Natural killer cell treated with Interleukin-12 subunit alpha and Interleukin-12 subunit beta and Interleukin-15 and Interleukin-18, amount 100 ng/mL, for 72 hours (primary cell): ENCODE data around the gene TMEM115. TPM values are rescaled to one million over a fixed set of nuclear protein-coding genes. Genes with fewer than 3 reads are reported as not detected.

ENCODE experiments used
- ATAC-seq, 2 donors: fragments of 150-1000 bp; cut with Tn5 transposase in 1 of 2; sonication (Bioruptor Pico), chemical (Tn5 transposase) in 1 of 2; 2 replicates each; pipeline ENCODE4 v1.10.0; 2021
- DNase-seq: peaks from one replicate; pipeline ENCODE4 v3.0.0; 2022; ENCODE audit warnings: low spot score
- H3K27ac Mint-ChIP-seq, 2 donors: 1 replicate in 1 of 2; 2 replicates in 1 of 2; pipeline ENCODE4 v1.8.0; 2022; ENCODE audit warnings: mixed read lengths in 2 of 2, mild to moderate bottlenecking in 1 of 2, moderate library complexity in 1 of 2
- H3K27me3 Mint-ChIP-seq, 2 donors: 1 replicate in 1 of 2; 2 replicates in 1 of 2; pipeline ENCODE4 v1.8.0; 2022; ENCODE audit warnings: mixed read lengths in 2 of 2
- H3K36me3 Mint-ChIP-seq: one replicate; pipeline ENCODE4 v1.8.0; 2022; ENCODE audit warnings: mixed read lengths
- H3K4me1 Mint-ChIP-seq, 2 donors: 1 replicate in 1 of 2; 2 replicates in 1 of 2; pipeline ENCODE4 v1.8.0; 2022; ENCODE audit warnings: low read depth in 2 of 2, mixed read lengths in 2 of 2, mild to moderate bottlenecking in 1 of 2
- H3K4me3 Mint-ChIP-seq: one replicate; pipeline ENCODE4 v1.8.0; 2022; ENCODE audit warnings: mixed read lengths
- H3K9me3 Mint-ChIP-seq: 2 replicates; pipeline ENCODE4 v1.8.0; 2022; ENCODE audit warnings: mixed read lengths
- total RNA-seq, 2 donors: library from RNA; stranded (reverse); gene quantifications; one replicate each; pipeline ENCODE4 v1.2.3, GENCODE V29; 2022

Gene TMEM115
- total RNA-seq, 2 donors from 2014 or later, result 29.6 to 32.8 TPM

- Mint-ChIP-seq H3K4me3 (no peak overlapping the region), H3K27me3 (no peaks in the 10 kb centered on the region), H3K4me1 (peaks cover 6 to 15% of the 10 kb centered on the region in 2 donors), H3K36me3 (no peaks in the 10 kb centered on the region), H3K9me3 (no peaks in the 10 kb centered on the region), H3K27ac (no peak overlapping the region)
- DNase-seq (no peak), ATAC-seq (no peak)
Observed at GRCh38 chr3:50388016-50388719, 28.8 kb upstream of the TMEM115 start.

- H3K4me3 Mint-ChIP-seq, result no peak overlapping the region
- H3K36me3 Mint-ChIP-seq, result no peaks in the 10 kb centered on the region
- no peaks in the 10 kb centered on the region for H3K9me3 Mint-ChIP-seq
- DNase-seq, result no peak
- ATAC-seq, result no peak
- H3K4me1 Mint-ChIP-seq, result no peaks in the 10 kb centered on the region
- no peak overlapping the region for H3K27ac Mint-ChIP-seq
- H3K27me3 Mint-ChIP-seq, result no peaks in the 10 kb centered on the region
Observed at GRCh38 chr3:50385754-50386153, 26.4 kb upstream of the TMEM115 start.

- Mint-ChIP-seq H3K4me1 (no peaks in the 10 kb centered on the region), H3K4me3 (no peak overlapping the region), H3K9me3 (no peaks in the 10 kb centered on the region), H3K27me3 (no peaks in the 10 kb centered on the region), H3K27ac (no peak overlapping the region), H3K36me3 (no peaks in the 10 kb centered on the region)
- ATAC-seq (no peak), DNase-seq (no peak)
Observed at GRCh38 chr3:50383750-50384149, 24.4 kb upstream of the TMEM115 start.

GRCh38 chr3:50382722-50383121 lies 23.4 kb upstream of the TMEM115 start:
- DNase-seq, result no peak
- Mint-ChIP-seq H3K27me3 (no peaks in the 10 kb centered on the region), H3K4me1 (no peaks in the 10 kb centered on the region), H3K27ac (no peak overlapping the region), H3K36me3 (no peaks in the 10 kb centered on the region), H3K9me3 (no peaks in the 10 kb centered on the region), H3K4me3 (no peak overlapping the region)
- no peak for ATAC-seq

- DNase-seq (no peak), ATAC-seq (no peak)
- no peak overlapping the region for H3K4me3 Mint-ChIP-seq
- no peaks in the 10 kb centered on the region for H3K4me1 Mint-ChIP-seq
- H3K27ac Mint-ChIP-seq, result no peak overlapping the region
- no peaks in the 10 kb centered on the region for H3K36me3 Mint-ChIP-seq
- H3K9me3 Mint-ChIP-seq, result no peaks in the 10 kb centered on the region
- H3K27me3 Mint-ChIP-seq, result no peaks in the 10 kb centered on the region
Observed at GRCh38 chr3:50381383-50381782, 22.1 kb upstream of the TMEM115 start.

GRCh38 chr3:50380405-50381085 lies 21.2 kb upstream of the TMEM115 start:
- ATAC-seq, result no peak
- H3K4me1 Mint-ChIP-seq, result no peaks in the 10 kb centered on the region

GRCh38 chr3:50378757-50379156 lies 19.4 kb upstream of the TMEM115 start:
- Mint-ChIP-seq H3K9me3 (no peaks in the 10 kb centered on the region), H3K4me3 (no peak overlapping the region), H3K27me3 (no peaks in the 10 kb centered on the region), H3K4me1 (peaks cover 0 to under 1% of the 10 kb centered on the region in 2 donors), H3K36me3 (no peaks in the 10 kb centered on the region), H3K27ac (no peak overlapping the region)
- DNase-seq (no peak), ATAC-seq (no peak)

More at GRCh38 chr3:50380405-50381085, 21.2 kb upstream of the TMEM115 start:
- H3K9me3 Mint-ChIP-seq, result no peaks in the 10 kb centered on the region
- no peaks in the 10 kb centered on the region for H3K27me3 Mint-ChIP-seq
- no peak overlapping the region for H3K4me3 Mint-ChIP-seq
- DNase-seq, result no peak
- H3K27ac Mint-ChIP-seq, result no peak overlapping the region
- no peaks in the 10 kb centered on the region for H3K36me3 Mint-ChIP-seq

- peaks cover 0 to 5% of the 10 kb centered on the region in 2 donors for H3K4me1 Mint-ChIP-seq
- no peak for DNase-seq
Observed at GRCh38 chr3:50378024-50378423, 18.7 kb upstream of the TMEM115 start.

GRCh38 chr3:50375258-50375931 lies 16.1 kb upstream of the TMEM115 start:
- no peaks in the 10 kb centered on the region for H3K9me3 Mint-ChIP-seq
- no peak overlapping the region for H3K4me3 Mint-ChIP-seq
- DNase-seq, result no peak
- peaks cover 0 to 10% of the 10 kb centered on the region in 2 donors for H3K4me1 Mint-ChIP-seq
- H3K36me3 Mint-ChIP-seq, result no peaks in the 10 kb centered on the region
- ATAC-seq, result no peak
- H3K27ac Mint-ChIP-seq, result no peak overlapping the region
- peaks cover 0 to 2% of the 10 kb centered on the region in 2 donors for H3K27me3 Mint-ChIP-seq

More at GRCh38 chr3:50378024-50378423, 18.7 kb upstream of the TMEM115 start:
- no peak for ATAC-seq
- Mint-ChIP-seq H3K27me3 (no peaks in the 10 kb centered on the region), H3K4me3 (no peak overlapping the region), H3K36me3 (no peaks in the 10 kb centered on the region), H3K9me3 (no peaks in the 10 kb centered on the region), H3K27ac (no peak overlapping the region)

- H3K27me3 Mint-ChIP-seq, result peaks cover 0 to 2% of the 10 kb centered on the region in 2 donors
- ATAC-seq (no peak), DNase-seq (no peak)
- H3K9me3 Mint-ChIP-seq, result no peaks in the 10 kb centered on the region
- H3K36me3 Mint-ChIP-seq, result no peaks in the 10 kb centered on the region
- H3K4me1 Mint-ChIP-seq, result peaks cover 0 to 10% of the 10 kb centered on the region in 2 donors
- H3K27ac Mint-ChIP-seq, result no peak overlapping the region
- no peak overlapping the region for H3K4me3 Mint-ChIP-seq
Observed at GRCh38 chr3:50374363-50375257, 15.3 kb upstream of the TMEM115 start.

GRCh38 chr3:50373146-50374051 lies 14.1 kb upstream of the TMEM115 start:
- Mint-ChIP-seq H3K27ac (peak overlapping the region in 1 of 2 donors; percentile 19), H3K27me3 (peaks cover 0 to 2% of the 10 kb centered on the region in 2 donors)

GRCh38 chr3:50372349-50372748 lies 13.0 kb upstream of the TMEM115 start:
- ATAC-seq, result no peak
- no peaks in the 10 kb centered on the region for H3K9me3 Mint-ChIP-seq
- H3K27ac Mint-ChIP-seq, result peak overlapping the region in 1 of 2 donors; percentile 19

More at GRCh38 chr3:50373146-50374051, 14.1 kb upstream of the TMEM115 start:
- Mint-ChIP-seq H3K9me3 (no peaks in the 10 kb centered on the region), H3K4me3 (no peak overlapping the region), H3K36me3 (no peaks in the 10 kb centered on the region), H3K4me1 (peaks cover 0 to 10% of the 10 kb centered on the region in 2 donors)
- ATAC-seq (no peak), DNase-seq (no peak)

More at GRCh38 chr3:50372349-50372748, 13.0 kb upstream of the TMEM115 start:
- no peak overlapping the region for H3K4me3 Mint-ChIP-seq
- no peak for DNase-seq
- no peaks in the 10 kb centered on the region for H3K36me3 Mint-ChIP-seq
- peaks cover 0 to 2% of the 10 kb centered on the region in 2 donors for H3K27me3 Mint-ChIP-seq
- H3K4me1 Mint-ChIP-seq, result peaks cover 0 to 10% of the 10 kb centered on the region in 2 donors
